ENCODE data around the gene HIBADH.
A peak's percentile ranks its signal among the peaks of the same experiment; 100 is the strongest.

The HIBADH gene

GRCh38 chr7:27560706-27561235, 101.9 kb downstream of the HIBADH start:
- no peak for TF ChIP-seq CTCF (IDR thresholded peaks at IDR 0.05; ENCODE audit: insufficient read depth, low read depth, low read length, missing control alignments)
- peak; percentile 63 for DNase-seq (ENCODE audit: low read depth)
- H3K4me3 ChIP-seq (ENCODE audit: low read length) = no peak overlapping the region

- H3K4me3 ChIP-seq (ENCODE audit: low read length) = no peak overlapping the region
- TF ChIP-seq CTCF (IDR thresholded peaks at IDR 0.05; ENCODE audit: insufficient read depth, low read depth, low read length, missing control alignments) = no peak
- no peak for DNase-seq (ENCODE audit: low read depth)
Observed at GRCh38 chr7:27555670-27556069, 107.0 kb downstream of the HIBADH start.

GRCh38 chr7:27554826-27555225, 107.9 kb downstream of the HIBADH start:
- H3K4me3 ChIP-seq (ENCODE audit: low read length) = no peak overlapping the region
- no peak for DNase-seq (ENCODE audit: low read depth)
- no peak for TF ChIP-seq CTCF (IDR thresholded peaks at IDR 0.05; ENCODE audit: insufficient read depth, low read depth, low read length, missing control alignments)

- TF ChIP-seq CTCF (IDR thresholded peaks at IDR 0.05; ENCODE audit: insufficient read depth, low read depth, low read length, missing control alignments) = no peak
- H3K4me3 ChIP-seq (ENCODE audit: low read length) = no peak overlapping the region
- DNase-seq (ENCODE audit: low read depth) = no peak
Observed at GRCh38 chr7:27553273-27553672, 109.4 kb downstream of the HIBADH start.

- DNase-seq (ENCODE audit: low read depth) = no peak
- no peak for TF ChIP-seq CTCF (IDR thresholded peaks at IDR 0.05; ENCODE audit: insufficient read depth, low read depth, low read length, missing control alignments)
- H3K4me3 ChIP-seq (ENCODE audit: low read length) = no peak overlapping the region
Observed at GRCh38 chr7:27551803-27552400, 110.8 kb downstream of the HIBADH start.

- H3K4me3 ChIP-seq (ENCODE audit: low read length) = no peak overlapping the region
- no peak for TF ChIP-seq CTCF (IDR thresholded peaks at IDR 0.05; ENCODE audit: insufficient read depth, low read depth, low read length, missing control alignments)
- no peak for DNase-seq (ENCODE audit: low read depth)
Observed at GRCh38 chr7:27549606-27550005, 113.1 kb downstream of the HIBADH start.

- TF ChIP-seq CTCF (IDR thresholded peaks at IDR 0.05; ENCODE audit: insufficient read depth, low read depth, low read length, missing control alignments) = no peak
- H3K4me3 ChIP-seq (ENCODE audit: low read length) = no peak overlapping the region
- no peak for DNase-seq (ENCODE audit: low read depth)
Observed at GRCh38 chr7:27548304-27548703, 114.4 kb downstream of the HIBADH start.
